Measurements from ENCODE around the gene RBM7.

Gene RBM7

GRCh38 chr11:114449845-114450244, 49.4 kb downstream of the RBM7 start:
- no peak for DNase-seq

GRCh38 chr11:114452399-114452798, 51.9 kb downstream of the RBM7 start:
- DNase-seq: no peak

Measured in activated CD4-positive, CD25-positive, alpha-beta regulatory T cell treated with anti-CD3 and anti-CD28 coated beads, Interleukin-2, amount 50 U/mL, for 72 hours (primary cell).